Stomach (tissue), 4 donors: ENCODE results near the gene RBMX.

Experiments
- EP300 ChIP-seq: sonication (generic); formaldehyde crosslinking; IDR thresholded peaks from one replicate; pipeline ENCODE4 v1.6.1; 2017; ENCODE audit warnings: antibody characterized with exemption
- POLR2A ChIP-seq, 4 donors: fragments of 450-650 bp; IDR thresholded peaks; one replicate each; pipeline ENCODE4 v1.6.1; 2016; ENCODE audit warnings: antibody characterized with exemption in 4 of 4, control low read depth in 2 of 4, mild to moderate bottlenecking in 1 of 4, moderate library complexity in 1 of 4
- POLR2AphosphoS5 ChIP-seq, 3 donors: sonication (generic); formaldehyde crosslinking; IDR thresholded peaks; one replicate each; pipeline ENCODE4 v1.6.1; 2016; ENCODE audit warnings: antibody characterized with exemption in 3 of 3
- TF ChIP-seq, protein P1 (sequence below), 7 experiments: fragments of 450-650 bp in 4 of 7; fragments of 200-600 bp in 3 of 7; sonication (generic) in 3 of 7; IDR thresholded peaks; one replicate each; pipeline ENCODE4 v1.5.1; 2016 to 2019; ENCODE audit warnings: antibody characterized with exemption in 7 of 7, control low read depth in 2 of 7, mild to moderate bottlenecking in 1 of 7

DNA sequence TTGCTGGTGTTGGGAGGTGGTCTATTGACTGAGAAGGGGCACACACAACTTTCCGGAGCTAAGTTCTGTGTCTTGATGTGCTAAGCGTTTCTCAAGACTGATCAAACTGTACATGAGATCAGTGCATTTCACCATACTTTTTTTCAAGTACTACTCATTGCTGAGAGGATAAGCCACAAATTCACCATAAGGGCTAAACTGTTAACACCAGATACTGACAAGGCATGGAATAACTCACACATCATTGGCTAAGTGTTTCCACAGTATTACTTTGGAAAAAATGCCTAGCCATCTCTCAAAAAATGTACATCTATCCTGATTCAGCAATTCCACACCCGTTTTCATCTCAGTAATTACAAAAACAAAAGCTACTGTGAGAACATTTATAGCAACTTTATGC is 13.0 kb downstream of the RBMX start:
- TF ChIP-seq POLR2A (IDR thresholded peaks at IDR 0.05) (no peak), POLR2AphosphoS5 (IDR thresholded peaks at IDR 0.05) (no peak), EP300 (no peak)
- TF ChIP-seq, protein P1, sequence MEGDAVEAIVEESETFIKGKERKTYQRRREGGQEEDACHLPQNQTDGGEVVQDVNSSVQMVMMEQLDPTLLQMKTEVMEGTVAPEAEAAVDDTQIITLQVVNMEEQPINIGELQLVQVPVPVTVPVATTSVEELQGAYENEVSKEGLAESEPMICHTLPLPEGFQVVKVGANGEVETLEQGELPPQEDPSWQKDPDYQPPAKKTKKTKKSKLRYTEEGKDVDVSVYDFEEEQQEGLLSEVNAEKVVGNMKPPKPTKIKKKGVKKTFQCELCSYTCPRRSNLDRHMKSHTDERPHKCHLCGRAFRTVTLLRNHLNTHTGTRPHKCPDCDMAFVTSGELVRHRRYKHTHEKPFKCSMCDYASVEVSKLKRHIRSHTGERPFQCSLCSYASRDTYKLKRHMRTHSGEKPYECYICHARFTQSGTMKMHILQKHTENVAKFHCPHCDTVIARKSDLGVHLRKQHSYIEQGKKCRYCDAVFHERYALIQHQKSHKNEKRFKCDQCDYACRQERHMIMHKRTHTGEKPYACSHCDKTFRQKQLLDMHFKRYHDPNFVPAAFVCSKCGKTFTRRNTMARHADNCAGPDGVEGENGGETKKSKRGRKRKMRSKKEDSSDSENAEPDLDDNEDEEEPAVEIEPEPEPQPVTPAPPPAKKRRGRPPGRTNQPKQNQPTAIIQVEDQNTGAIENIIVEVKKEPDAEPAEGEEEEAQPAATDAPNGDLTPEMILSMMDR (IDR thresholded peaks at IDR 0.05): no peak
